ENCODE measurements around the gene DBX1.

The DBX1 gene

GRCh38 chr11:20156876-20157613 lies 3.2 kb downstream of the DBX1 start:
- Histone ChIP-seq H3K9ac (no peak overlapping the region), H3K4me3 (peak overlapping the region in 5 of 10 experiments; percentile 23 to 44 (median 31); a peak in 4 of 20 replicates), H3K4me2 (peak overlapping the region; percentile 36 to 80 (median 66); a peak in 21 of 22 replicates), H3K36me3 (no peaks in the 10 kb centered on the region), H4K20me1 (peaks cover 0 to 16% (median 5%) of the 10 kb centered on the region in 11 experiments; a peak in 11 of 22 replicates), H3K27ac (no peak overlapping the region), H3K4me1 (peaks cover 4 to 8% (median 5%) of the 10 kb centered on the region in 10 experiments; a peak in 9 of 20 replicates), H3K9me3 (replicated peaks in 1 of 11) (peaks cover 17 to 42% (median 29%) of the 10 kb centered on the region in 11 experiments; a peak in 19 of 22 replicates), H3K27me3 (peaks cover 64 to 74% (median 70%) of the 10 kb centered on the region in 11 experiments)
- TF ChIP-seq Cebpa-rat (IDR thresholded peaks at IDR 0.05): no peak

DNA sequence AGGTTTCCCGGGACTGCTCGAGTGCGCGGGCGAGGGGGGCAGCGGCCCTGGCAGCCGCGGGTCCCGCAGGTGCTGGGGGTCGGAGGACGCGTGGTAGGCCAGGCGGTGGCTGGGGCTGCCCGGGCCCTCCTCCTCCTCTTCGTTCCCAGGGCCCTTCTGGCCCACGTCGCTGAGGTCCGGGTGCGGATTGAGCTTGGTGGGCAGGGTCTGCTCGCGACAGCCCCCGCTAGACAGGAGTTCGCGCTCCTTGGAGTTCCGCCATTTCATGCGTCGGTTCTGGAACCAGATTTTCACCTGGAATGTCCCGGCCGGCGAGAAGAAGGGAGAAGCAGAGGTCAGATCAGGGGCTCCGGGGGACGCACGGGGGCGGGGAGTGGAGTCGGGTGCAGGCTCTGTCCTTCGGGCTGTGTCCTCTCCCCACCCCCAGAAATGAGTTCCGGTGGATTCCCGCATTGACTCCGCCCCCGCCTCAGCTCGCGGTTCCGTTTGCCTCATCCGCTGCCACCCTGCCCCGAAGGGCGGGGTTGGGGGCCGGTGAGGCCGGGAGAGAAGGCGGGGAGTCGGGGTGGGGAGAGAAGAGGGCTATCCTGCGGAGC lies 3.9 kb downstream of the DBX1 start:
- Histone ChIP-seq H3K4me1 (peaks cover 4 to 8% (median 5%) of the 10 kb centered on the region in 10 experiments; a peak in 9 of 20 replicates), H3K9ac (no peak overlapping the region), H4K20me1 (peaks cover 0 to 10% (median 4%) of the 10 kb centered on the region in 11 experiments; a peak in 10 of 22 replicates), H3K9me3 (replicated peaks in 1 of 11) (peaks cover 11 to 38% (median 26%) of the 10 kb centered on the region in 11 experiments; a peak in 19 of 22 replicates), H3K27ac (no peak overlapping the region), H3K27me3 (peaks cover 58 to 67% (median 63%) of the 10 kb centered on the region in 11 experiments), H3K4me3 (no peak overlapping the region), H3K4me2 (no peak overlapping the region), H3K36me3 (no peaks in the 10 kb centered on the region)
- TF ChIP-seq Cebpa-rat (IDR thresholded peaks at IDR 0.05): no peak

GRCh38 chr11:20155683-20156279 lies 4.5 kb downstream of the DBX1 start:
- no peak overlapping the region for H3K4me2 ChIP-seq
- no peak overlapping the region for H3K27ac ChIP-seq
- TF ChIP-seq Cebpa-rat (IDR thresholded peaks at IDR 0.05): no peak
- peaks cover 8 to 32% (median 20%) of the 10 kb centered on the region in 11 experiments; a peak in 19 of 22 replicates for H3K9me3 ChIP-seq (replicated peaks in 1 of 11)
- no peaks in the 10 kb centered on the region for H3K36me3 ChIP-seq
- peaks cover 0 to 7% (median 0%) of the 10 kb centered on the region in 11 experiments; a peak in 7 of 22 replicates for H4K20me1 ChIP-seq
- H3K4me1 ChIP-seq: peaks cover 4 to 8% (median 5%) of the 10 kb centered on the region in 10 experiments; a peak in 9 of 20 replicates
- no peak overlapping the region for H3K4me3 ChIP-seq
- H3K27me3 ChIP-seq: peaks cover 52 to 61% (median 57%) of the 10 kb centered on the region in 11 experiments
- H3K9ac ChIP-seq: no peak overlapping the region

GRCh38 chr11:20154381-20154780 lies 5.9 kb downstream of the DBX1 start:
- Histone ChIP-seq H3K36me3 (no peaks in the 10 kb centered on the region), H3K4me3 (no peak overlapping the region), H3K27ac (no peak overlapping the region), H3K4me2 (no peak overlapping the region), H3K4me1 (peaks cover 4 to 8% (median 5%) of the 10 kb centered on the region in 10 experiments; a peak in 9 of 20 replicates), H3K27me3 (peaks cover 38 to 47% (median 43%) of the 10 kb centered on the region in 11 experiments), H3K9me3 (replicated peaks in 1 of 11) (peaks cover 7 to 20% (median 9%) of the 10 kb centered on the region in 11 experiments; a peak in 17 of 22 replicates), H3K9ac (no peak overlapping the region), H4K20me1 (peaks cover 0 to 7% (median 0%) of the 10 kb centered on the region in 11 experiments; a peak in 5 of 22 replicates)
- TF ChIP-seq Cebpa-rat (IDR thresholded peaks at IDR 0.05): no peak

DNA sequence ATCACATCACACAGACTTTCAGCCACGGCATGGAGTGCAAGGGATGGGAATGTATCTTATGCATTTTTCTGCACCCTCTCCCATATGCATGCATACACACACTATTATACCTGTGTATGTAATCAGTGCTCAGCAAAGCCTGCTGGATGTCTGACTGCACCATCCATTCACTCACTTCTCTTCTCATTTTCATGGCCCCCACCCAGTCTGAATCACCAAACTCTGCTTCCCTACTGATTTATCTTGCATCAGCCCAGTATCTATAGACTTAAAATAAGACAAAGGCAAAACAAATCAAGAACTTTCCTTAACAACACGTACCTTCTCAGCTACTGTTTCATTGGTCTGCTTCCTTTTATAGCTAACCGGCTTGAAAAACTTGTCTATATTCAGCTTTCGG lies 21.6 kb downstream of the DBX1 start:
- Histone ChIP-seq H3K4me1 (no peaks in the 10 kb centered on the region), H3K4me2 (no peak overlapping the region), H3K27me3 (no peaks in the 10 kb centered on the region), H3K36me3 (no peaks in the 10 kb centered on the region), H3K9me3 (replicated peaks in 1 of 11) (peaks cover 0 to 7% (median 0%) of the 10 kb centered on the region in 11 experiments; a peak in 3 of 22 replicates), H4K20me1 (no peaks in the 10 kb centered on the region), H3K4me3 (no peak overlapping the region), H3K27ac (no peak overlapping the region), H3K9ac (no peak overlapping the region)
- TF ChIP-seq Cebpa-rat (IDR thresholded peaks at IDR 0.05): no peak

DNA sequence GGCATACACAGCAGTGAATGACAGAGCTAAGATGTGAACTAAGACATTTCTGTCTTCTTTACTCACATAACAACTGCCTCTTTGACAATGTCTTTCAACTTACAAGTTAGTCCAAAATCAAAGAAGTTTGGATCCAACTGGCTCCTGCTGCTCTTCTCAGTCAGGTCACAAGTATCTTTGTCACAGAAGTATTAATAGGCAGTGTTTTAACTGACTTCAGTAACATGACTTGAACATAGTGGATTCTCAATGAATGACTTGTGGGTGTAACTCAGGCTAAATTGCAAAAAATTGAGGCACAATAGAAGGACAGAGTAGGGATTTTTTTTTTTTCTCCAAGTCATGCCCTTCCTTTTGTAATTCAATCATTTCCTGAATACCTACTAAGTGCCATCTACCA lies 22.6 kb downstream of the DBX1 start:
- TF ChIP-seq Cebpa-rat (IDR thresholded peaks at IDR 0.05): no peak
- H3K9ac ChIP-seq: no peak overlapping the region
- no peaks in the 10 kb centered on the region for H4K20me1 ChIP-seq
- H3K27me3 ChIP-seq: no peaks in the 10 kb centered on the region
- no peak overlapping the region for H3K4me3 ChIP-seq
- H3K4me2 ChIP-seq: no peak overlapping the region
- no peaks in the 10 kb centered on the region for H3K4me1 ChIP-seq
- H3K27ac ChIP-seq: no peak overlapping the region
- H3K9me3 ChIP-seq (replicated peaks in 1 of 11): peaks cover 0 to 7% (median 0%) of the 10 kb centered on the region in 11 experiments; a peak in 3 of 22 replicates
- no peaks in the 10 kb centered on the region for H3K36me3 ChIP-seq

GRCh38 chr11:20134991-20135736 lies 25.1 kb downstream of the DBX1 start:
- H3K27ac ChIP-seq: no peak overlapping the region
- peaks cover 0 to 13% (median 9%) of the 10 kb centered on the region in 11 experiments; a peak in 18 of 22 replicates for H3K27me3 ChIP-seq
- peaks cover 5 to 7% (median 6%) of the 10 kb centered on the region in 10 experiments; a peak in 5 of 20 replicates for H3K4me1 ChIP-seq
- H3K9me3 ChIP-seq (replicated peaks in 1 of 11): peaks cover 0 to 7% (median 0%) of the 10 kb centered on the region in 11 experiments; a peak in 1 of 22 replicates
- no peaks in the 10 kb centered on the region for H4K20me1 ChIP-seq
- H3K4me2 ChIP-seq: no peak overlapping the region
- H3K36me3 ChIP-seq: no peaks in the 10 kb centered on the region
- H3K4me3 ChIP-seq: no peak overlapping the region
- no peak for TF ChIP-seq Cebpa-rat (IDR thresholded peaks at IDR 0.05)
- H3K9ac ChIP-seq: no peak overlapping the region

- Histone ChIP-seq H3K4me2 (peak overlapping the region; percentile 84 to 99 (median 92); a peak in 20 of 22 replicates), H3K4me3 (peak overlapping the region in 8 of 10 experiments; percentile 52 to 70 (median 56); a peak in 11 of 20 replicates), H4K20me1 (no peaks in the 10 kb centered on the region), H3K4me1 (peaks cover 5 to 7% (median 6%) of the 10 kb centered on the region in 10 experiments; a peak in 5 of 20 replicates), H3K27ac (no peak overlapping the region), H3K36me3 (no peaks in the 10 kb centered on the region), H3K27me3 (peaks cover 0 to 13% (median 9%) of the 10 kb centered on the region in 11 experiments; a peak in 18 of 22 replicates), H3K9me3 (replicated peaks in 1 of 11) (peaks cover 0 to 7% (median 0%) of the 10 kb centered on the region in 11 experiments; a peak in 1 of 22 replicates), H3K9ac (peak overlapping the region in 5 of 11 experiments; percentile 53 to 69 (median 59); a peak in 8 of 22 replicates)
- no peak for TF ChIP-seq Cebpa-rat (IDR thresholded peaks at IDR 0.05)
Measured at GRCh38 chr11:20132667-20133039, 27.6 kb downstream of the DBX1 start.
